Fibroblast of mammary gland (primary cell): ENCODE measurements around the gene OGFRL1.

ENCODE experiments used
- DNase-seq: peaks from one replicate; pipeline ENCODE4 v3.0.0-alpha.2; 2010; ENCODE audit warnings: low read depth
- H3K4me3 ChIP-seq: 2 replicates; pipeline ENCODE4 v1.5.1; 2011; ENCODE audit warnings: low read depth, mild to moderate bottlenecking, low read length, moderate library complexity; ENCODE audit not compliant: control insufficient read depth
- TF ChIP-seq, protein P1 (sequence below): conservative IDR thresholded peaks from 2 replicates; pipeline ENCODE4 v1.5.1; 2011; ENCODE audit warnings: low read depth, low read length, inconsistent platforms; ENCODE audit not compliant: control insufficient read depth, insufficient read depth

Gene OGFRL1

DNA sequence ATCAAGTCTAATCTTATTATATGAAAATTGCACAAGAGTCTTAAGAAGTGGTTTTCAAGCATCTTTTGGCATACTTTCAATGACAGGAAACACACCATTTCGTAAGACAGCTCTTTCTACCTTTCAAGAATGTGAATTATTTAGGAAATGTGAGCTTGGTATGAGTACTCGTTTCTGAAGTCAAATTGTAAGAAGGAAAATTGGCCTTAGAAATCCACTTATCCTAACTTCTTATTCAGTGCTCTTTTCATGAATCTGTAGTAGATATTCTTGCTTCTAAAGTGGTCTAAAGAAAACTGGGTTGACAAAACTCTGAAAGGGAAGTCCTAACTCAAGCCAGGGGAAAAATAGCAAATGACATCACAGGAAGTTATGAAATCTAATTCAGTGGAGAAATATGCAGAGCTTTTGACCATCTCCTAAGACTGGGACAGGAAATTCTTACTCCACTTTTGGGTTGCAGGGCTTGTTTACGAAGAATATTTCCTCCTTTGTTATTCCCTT is 38.5 kb upstream of the OGFRL1 start:
- TF ChIP-seq, protein P1, sequence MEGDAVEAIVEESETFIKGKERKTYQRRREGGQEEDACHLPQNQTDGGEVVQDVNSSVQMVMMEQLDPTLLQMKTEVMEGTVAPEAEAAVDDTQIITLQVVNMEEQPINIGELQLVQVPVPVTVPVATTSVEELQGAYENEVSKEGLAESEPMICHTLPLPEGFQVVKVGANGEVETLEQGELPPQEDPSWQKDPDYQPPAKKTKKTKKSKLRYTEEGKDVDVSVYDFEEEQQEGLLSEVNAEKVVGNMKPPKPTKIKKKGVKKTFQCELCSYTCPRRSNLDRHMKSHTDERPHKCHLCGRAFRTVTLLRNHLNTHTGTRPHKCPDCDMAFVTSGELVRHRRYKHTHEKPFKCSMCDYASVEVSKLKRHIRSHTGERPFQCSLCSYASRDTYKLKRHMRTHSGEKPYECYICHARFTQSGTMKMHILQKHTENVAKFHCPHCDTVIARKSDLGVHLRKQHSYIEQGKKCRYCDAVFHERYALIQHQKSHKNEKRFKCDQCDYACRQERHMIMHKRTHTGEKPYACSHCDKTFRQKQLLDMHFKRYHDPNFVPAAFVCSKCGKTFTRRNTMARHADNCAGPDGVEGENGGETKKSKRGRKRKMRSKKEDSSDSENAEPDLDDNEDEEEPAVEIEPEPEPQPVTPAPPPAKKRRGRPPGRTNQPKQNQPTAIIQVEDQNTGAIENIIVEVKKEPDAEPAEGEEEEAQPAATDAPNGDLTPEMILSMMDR: no peak
- no peak overlapping the region for H3K4me3 ChIP-seq
- DNase-seq: peak; percentile 92

DNA sequence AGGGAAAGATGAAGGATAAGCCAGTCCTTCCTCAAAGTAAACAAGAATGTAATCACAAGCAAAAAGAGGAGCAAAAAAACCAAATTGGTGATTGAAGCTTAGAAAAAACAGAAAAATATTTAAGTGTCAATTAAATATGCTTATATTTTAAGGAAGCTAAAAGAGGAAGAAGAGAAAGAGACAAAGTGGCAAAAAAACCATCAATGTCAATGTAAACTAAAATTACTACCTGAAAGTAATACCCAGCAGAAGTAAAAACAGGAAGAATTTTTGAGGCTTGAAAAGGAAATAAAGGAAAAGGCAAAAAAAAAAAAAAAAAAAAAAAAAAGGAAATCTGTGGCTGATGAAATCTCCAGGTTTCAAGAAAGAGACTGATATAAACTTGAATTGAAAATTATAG is 36.2 kb upstream of the OGFRL1 start:
- no peak for DNase-seq
- H3K4me3 ChIP-seq: no peak overlapping the region
- TF ChIP-seq, protein P1: no peak

- H3K4me3 ChIP-seq: no peak overlapping the region
- TF ChIP-seq, protein P1: no peak
- no peak for DNase-seq
Measured at GRCh38 chr6:71252960-71253359, 35.7 kb upstream of the OGFRL1 start.

DNA sequence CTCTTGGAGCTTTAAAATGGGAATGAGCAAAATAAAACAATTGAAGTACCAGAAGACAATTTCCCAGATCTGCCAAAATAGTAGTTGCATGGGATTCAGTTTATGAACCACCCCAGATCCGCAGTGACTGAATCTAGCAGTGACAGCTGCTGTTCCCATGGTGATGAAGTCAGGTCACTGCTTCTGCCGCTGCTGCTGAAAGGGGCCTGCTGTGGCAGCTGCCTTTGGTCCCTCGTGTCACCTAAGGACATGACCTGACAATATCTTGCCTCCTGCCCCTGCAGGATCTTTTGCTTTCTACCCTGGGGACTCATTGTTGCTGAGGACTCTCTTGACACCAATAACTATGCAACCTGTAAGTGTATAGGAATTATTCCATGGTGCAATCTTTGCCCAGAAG is 34.3 kb upstream of the OGFRL1 start:
- DNase-seq: no peak
- no peak overlapping the region for H3K4me3 ChIP-seq
- TF ChIP-seq, protein P1: no peak

- DNase-seq: peak; percentile 10
- no peak overlapping the region for H3K4me3 ChIP-seq
- TF ChIP-seq, protein P1: no peak
Measured at GRCh38 chr6:71258078-71258866, 30.3 kb upstream of the OGFRL1 start.

- TF ChIP-seq, protein P1: no peak
- no peak overlapping the region for H3K4me3 ChIP-seq
- no peak for DNase-seq
Measured at GRCh38 chr6:71259888-71260604, 28.6 kb upstream of the OGFRL1 start.
